ENCODE measurements around the gene EZR.

The EZR gene

DNA sequence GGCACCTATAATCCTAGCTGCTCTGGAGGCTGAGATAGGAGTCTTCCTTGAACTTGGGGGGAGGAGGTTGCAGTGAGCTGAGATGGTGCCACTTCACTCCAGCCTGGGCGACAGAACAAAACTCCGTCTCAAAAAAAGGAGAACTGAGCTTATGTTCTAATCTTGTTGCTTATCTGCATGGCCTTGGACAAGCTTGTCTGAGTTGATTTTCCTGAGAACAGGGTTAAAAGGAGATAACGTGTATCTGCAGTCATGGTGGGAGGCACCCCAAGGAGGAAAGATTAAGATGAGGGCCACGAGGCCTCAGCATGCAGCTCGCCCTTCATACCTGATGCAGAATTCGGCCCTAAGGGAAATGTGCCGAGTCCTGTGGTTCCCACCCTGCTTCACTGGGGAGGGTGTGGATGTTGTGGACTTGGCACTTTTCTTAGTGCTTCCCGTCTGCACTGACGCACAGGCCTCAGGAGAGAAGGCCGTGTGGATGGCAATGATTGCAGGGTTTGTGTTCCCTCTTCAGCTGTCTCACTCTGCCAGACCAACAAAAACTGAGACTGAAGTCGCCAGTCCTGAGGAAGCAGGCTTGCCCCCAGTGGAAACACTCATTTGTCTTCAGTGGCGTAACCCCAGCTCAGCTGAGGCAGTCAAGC is 56.3 kb downstream of the EZR start:
- no CpG with 5 or more reads among the region's 12 CpGs for WGBS, 2 donors (ENCODE audit: extremely low coverage in 2 of 2, insufficient read length in 2 of 2, insufficient replicate concordance in 1 of 2)
- H3K4me1 ChIP-seq (ENCODE audit: control insufficient read depth in 2 of 2, insufficient read depth in 1 of 2, low read depth in 1 of 2, low read length in 2 of 2): peaks cover 4 to 7% of the 10 kb centered on the region in 2 donors
- no peak overlapping the region for H3K9ac ChIP-seq (ENCODE audit: low read depth, low read length, poor library complexity)
- H3K79me1 ChIP-seq (ENCODE audit: low read depth, low read length): no peaks in the 10 kb centered on the region
- no peak overlapping the region for H2BK5ac ChIP-seq (ENCODE audit: low read length)
- no peak overlapping the region for H2BK15ac ChIP-seq (ENCODE audit: low read length)
- no peak overlapping the region for H2AK5ac ChIP-seq (ENCODE audit: low read depth, low read length)
- no peak overlapping the region for H3K23ac ChIP-seq (ENCODE audit: low read depth, low read length, poor library complexity)
- no peak overlapping the region for H3K14ac ChIP-seq (ENCODE audit: low read length)
- no peak overlapping the region for H3K27ac ChIP-seq (replicated peaks; ENCODE audit: low read length)
- H3K4ac ChIP-seq (ENCODE audit: low read length): no peak overlapping the region
- no peak overlapping the region for H4K91ac ChIP-seq (ENCODE audit: low read depth, low read length, poor library complexity)
- H3K4me3 ChIP-seq (ENCODE audit: low read length in 2 of 2): peak overlapping the region in 1 of 2 donors; percentile 50
- H2BK120ac ChIP-seq (ENCODE audit: low read depth, low read length): no peak overlapping the region
- H3K9me3 ChIP-seq (replicated peaks in 1 of 2; ENCODE audit: control insufficient read depth in 2 of 2, insufficient read depth in 1 of 2, low read depth in 1 of 2, low read length in 2 of 2): no peaks in the 10 kb centered on the region
- H3K4me2 ChIP-seq (ENCODE audit: insufficient read depth, low read length, poor library complexity, severe bottlenecking): no peak overlapping the region
- no peak overlapping the region for H4K8ac ChIP-seq (ENCODE audit: low read depth, low read length)
- no peak overlapping the region for H2BK12ac ChIP-seq (ENCODE audit: low read length)
- H3K18ac ChIP-seq (ENCODE audit: low read length): no peak overlapping the region
- peaks cover 23 to 41% of the 10 kb centered on the region in 2 donors for H3K36me3 ChIP-seq (replicated peaks in 1 of 2; ENCODE audit: control insufficient read depth in 2 of 2, insufficient read depth in 2 of 2, low read length in 2 of 2)
- no peaks in the 10 kb centered on the region for H3K27me3 ChIP-seq (ENCODE audit: control insufficient read depth in 3 of 3, insufficient read depth in 3 of 3, low read depth in 1 of 3, low read length in 3 of 3)
- no peak overlapping the region for H2AFZ ChIP-seq (ENCODE audit: low read length)
- DNase-seq (ENCODE audit: low spot score): no peak

GRCh38 chr6:158761746-158762145 is 57.4 kb downstream of the EZR start:
- Histone ChIP-seq H2BK120ac (ENCODE audit: low read depth, low read length) (no peak overlapping the region), H2BK12ac (ENCODE audit: low read length) (no peak overlapping the region)
- WGBS, 2 donors (ENCODE audit: extremely low coverage in 2 of 2, insufficient read length in 2 of 2, insufficient replicate concordance in 1 of 2): no CpG with 5 or more reads among the region's 10 CpGs

DNA sequence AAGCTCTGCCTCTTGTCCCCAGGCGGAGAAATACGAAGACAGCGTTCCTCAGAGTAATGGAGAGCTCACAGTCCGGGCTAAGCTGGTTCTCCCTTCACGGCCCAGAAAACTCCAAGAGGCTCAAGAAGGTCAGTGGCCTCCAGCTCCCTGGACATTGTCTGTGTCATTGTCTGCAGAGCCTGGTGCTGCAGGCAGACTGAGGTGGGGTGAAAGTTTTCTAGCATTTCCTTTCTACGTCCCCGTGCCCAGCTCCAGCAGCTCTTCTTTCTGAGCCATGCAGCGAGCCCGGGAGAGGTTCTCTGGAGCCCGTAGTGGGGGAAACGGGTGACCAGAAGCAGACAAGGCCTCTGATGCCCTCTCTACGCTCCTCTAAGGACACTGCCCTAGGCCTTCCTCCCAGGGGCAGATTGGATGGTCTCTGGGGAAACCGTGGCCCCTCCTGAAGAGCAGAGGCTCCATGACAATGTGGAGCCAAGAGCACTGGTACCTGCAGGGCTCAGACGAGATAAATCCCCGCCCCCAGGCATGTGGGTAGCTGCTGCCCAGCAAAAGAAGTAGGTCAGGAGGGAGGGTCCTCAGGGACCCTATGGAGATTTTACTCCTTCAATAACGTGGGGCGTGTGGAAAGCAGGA is 58.4 kb downstream of the EZR start:
- H3K23ac ChIP-seq (ENCODE audit: low read depth, low read length, poor library complexity): no peak overlapping the region
- H3K9me3 ChIP-seq (replicated peaks in 1 of 2; ENCODE audit: control insufficient read depth in 2 of 2, insufficient read depth in 1 of 2, low read depth in 1 of 2, low read length in 2 of 2): no peaks in the 10 kb centered on the region
- peak overlapping the region; percentile 53 for H2AK5ac ChIP-seq (ENCODE audit: low read depth, low read length)
- H3K4me3 ChIP-seq (ENCODE audit: low read length in 2 of 2): no peak overlapping the region
- peaks cover 7 to 19% of the 10 kb centered on the region in 2 donors for H3K36me3 ChIP-seq (replicated peaks in 1 of 2; ENCODE audit: control insufficient read depth in 2 of 2, insufficient read depth in 2 of 2, low read length in 2 of 2)
- no CpG with 5 or more reads among the region's 17 CpGs for WGBS, 2 donors (ENCODE audit: extremely low coverage in 2 of 2, insufficient read length in 2 of 2, insufficient replicate concordance in 1 of 2)
- no peak overlapping the region for H3K9ac ChIP-seq (ENCODE audit: low read depth, low read length, poor library complexity)
- no peak overlapping the region for H2BK12ac ChIP-seq (ENCODE audit: low read length)
- DNase-seq (ENCODE audit: low spot score): no peak
- H3K27ac ChIP-seq (replicated peaks; ENCODE audit: low read length): no peak overlapping the region
- no peak overlapping the region for H3K4me2 ChIP-seq (ENCODE audit: insufficient read depth, low read length, poor library complexity, severe bottlenecking)
- no peaks in the 10 kb centered on the region for H3K27me3 ChIP-seq (ENCODE audit: control insufficient read depth in 3 of 3, insufficient read depth in 3 of 3, low read depth in 1 of 3, low read length in 3 of 3)
- H4K8ac ChIP-seq (ENCODE audit: low read depth, low read length): no peak overlapping the region
- no peak overlapping the region for H4K91ac ChIP-seq (ENCODE audit: low read depth, low read length, poor library complexity)
- peak overlapping the region; percentile 56 for H3K18ac ChIP-seq (ENCODE audit: low read length)
- H3K4ac ChIP-seq (ENCODE audit: low read length): no peak overlapping the region
- no peak overlapping the region for H2BK120ac ChIP-seq (ENCODE audit: low read depth, low read length)
- H3K4me1 ChIP-seq (ENCODE audit: control insufficient read depth in 2 of 2, insufficient read depth in 1 of 2, low read depth in 1 of 2, low read length in 2 of 2): peaks cover 4 to 10% of the 10 kb centered on the region in 2 donors
- H3K79me1 ChIP-seq (ENCODE audit: low read depth, low read length): peaks cover 1% of the 10 kb centered on the region
- no peak overlapping the region for H2BK15ac ChIP-seq (ENCODE audit: low read length)
- peak overlapping the region; percentile 61 for H2AFZ ChIP-seq (ENCODE audit: low read length)
- H3K14ac ChIP-seq (ENCODE audit: low read length): no peak overlapping the region
- H2BK5ac ChIP-seq (ENCODE audit: low read length): no peak overlapping the region

More at GRCh38 chr6:158761746-158762145, 57.4 kb downstream of the EZR start:
- H3K4me2 ChIP-seq (ENCODE audit: insufficient read depth, low read length, poor library complexity, severe bottlenecking): no peak overlapping the region
- no peaks in the 10 kb centered on the region for H3K27me3 ChIP-seq (ENCODE audit: control insufficient read depth in 3 of 3, insufficient read depth in 3 of 3, low read depth in 1 of 3, low read length in 3 of 3)
- peaks cover 4 to 10% of the 10 kb centered on the region in 2 donors for H3K4me1 ChIP-seq (ENCODE audit: control insufficient read depth in 2 of 2, insufficient read depth in 1 of 2, low read depth in 1 of 2, low read length in 2 of 2)
- H3K9me3 ChIP-seq (replicated peaks in 1 of 2; ENCODE audit: control insufficient read depth in 2 of 2, insufficient read depth in 1 of 2, low read depth in 1 of 2, low read length in 2 of 2): no peaks in the 10 kb centered on the region
- no peak overlapping the region for H2BK5ac ChIP-seq (ENCODE audit: low read length)
- peaks cover 14 to 29% of the 10 kb centered on the region in 2 donors for H3K36me3 ChIP-seq (replicated peaks in 1 of 2; ENCODE audit: control insufficient read depth in 2 of 2, insufficient read depth in 2 of 2, low read length in 2 of 2)
- no peak overlapping the region for H3K4ac ChIP-seq (ENCODE audit: low read length)
- no peak overlapping the region for H3K9ac ChIP-seq (ENCODE audit: low read depth, low read length, poor library complexity)
- no peak for DNase-seq (ENCODE audit: low spot score)
- no peak overlapping the region for H2AFZ ChIP-seq (ENCODE audit: low read length)
- no peak overlapping the region for H3K14ac ChIP-seq (ENCODE audit: low read length)
- H2BK15ac ChIP-seq (ENCODE audit: low read length): no peak overlapping the region
- H4K8ac ChIP-seq (ENCODE audit: low read depth, low read length): no peak overlapping the region
- H3K79me1 ChIP-seq (ENCODE audit: low read depth, low read length): peaks cover 1% of the 10 kb centered on the region
- H3K4me3 ChIP-seq (ENCODE audit: low read length in 2 of 2): no peak overlapping the region
- H3K18ac ChIP-seq (ENCODE audit: low read length): no peak overlapping the region
- no peak overlapping the region for H3K27ac ChIP-seq (replicated peaks; ENCODE audit: low read length)
- no peak overlapping the region for H2AK5ac ChIP-seq (ENCODE audit: low read depth, low read length)
- H3K23ac ChIP-seq (ENCODE audit: low read depth, low read length, poor library complexity): no peak overlapping the region
- H4K91ac ChIP-seq (ENCODE audit: low read depth, low read length, poor library complexity): no peak overlapping the region

DNA sequence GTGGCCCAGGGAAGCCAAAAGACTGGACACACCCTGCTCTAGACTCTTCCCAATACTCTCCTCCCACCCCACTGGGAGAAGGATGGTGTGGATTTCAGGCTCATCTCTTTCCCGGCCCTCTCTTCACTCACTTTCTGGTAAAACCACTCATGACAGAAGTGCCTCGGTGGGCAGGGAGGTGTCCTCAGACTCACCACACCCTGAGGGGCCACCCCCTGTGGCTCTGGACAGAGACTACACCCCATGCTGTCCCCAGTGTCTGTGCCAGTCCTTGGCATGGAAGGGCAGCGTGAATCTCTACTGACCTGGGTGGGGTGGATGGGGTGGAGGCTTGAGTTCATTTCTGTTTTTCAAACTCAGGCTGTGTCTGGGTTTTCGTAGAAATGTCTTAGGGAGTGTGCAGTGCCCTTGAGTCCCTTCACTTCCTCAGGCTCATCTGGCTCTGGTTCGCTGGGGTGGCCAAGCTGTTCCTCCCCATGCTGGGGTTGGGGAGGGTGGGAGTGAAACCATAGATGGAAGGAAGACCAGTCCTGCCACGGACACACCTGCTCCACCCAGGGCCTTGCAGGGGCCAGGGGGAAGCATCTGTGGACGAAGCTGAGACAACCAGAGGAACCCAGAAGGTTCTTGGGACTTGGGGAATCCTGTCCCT is 59.1 kb downstream of the EZR start:
- Histone ChIP-seq H3K36me3 (replicated peaks in 1 of 2; ENCODE audit: control insufficient read depth in 2 of 2, insufficient read depth in 2 of 2, low read length in 2 of 2) (peaks cover 3 to 14% of the 10 kb centered on the region in 2 donors), H3K23ac (ENCODE audit: low read depth, low read length, poor library complexity) (no peak overlapping the region), H3K27me3 (ENCODE audit: control insufficient read depth in 3 of 3, insufficient read depth in 3 of 3, low read depth in 1 of 3, low read length in 3 of 3) (no peaks in the 10 kb centered on the region), H2BK12ac (ENCODE audit: low read length) (no peak overlapping the region), H3K4me2 (ENCODE audit: insufficient read depth, low read length, poor library complexity, severe bottlenecking) (no peak overlapping the region), H2AK5ac (ENCODE audit: low read depth, low read length) (no peak overlapping the region), H2BK120ac (ENCODE audit: low read depth, low read length) (no peak overlapping the region), H3K18ac (ENCODE audit: low read length) (no peak overlapping the region), H4K91ac (ENCODE audit: low read depth, low read length, poor library complexity) (no peak overlapping the region), H2AFZ (ENCODE audit: low read length) (peak overlapping the region; percentile 61), H2BK5ac (ENCODE audit: low read length) (no peak overlapping the region), H3K4me1 (ENCODE audit: control insufficient read depth in 2 of 2, insufficient read depth in 1 of 2, low read depth in 1 of 2, low read length in 2 of 2) (peaks cover 4 to 13% of the 10 kb centered on the region in 2 donors), H3K4ac (ENCODE audit: low read length) (no peak overlapping the region), H3K27ac (replicated peaks; ENCODE audit: low read length) (no peak overlapping the region), H4K8ac (ENCODE audit: low read depth, low read length) (no peak overlapping the region), H3K9me3 (replicated peaks in 1 of 2; ENCODE audit: control insufficient read depth in 2 of 2, insufficient read depth in 1 of 2, low read depth in 1 of 2, low read length in 2 of 2) (no peaks in the 10 kb centered on the region), H3K9ac (ENCODE audit: low read depth, low read length, poor library complexity) (no peak overlapping the region), H3K14ac (ENCODE audit: low read length) (no peak overlapping the region), H2BK15ac (ENCODE audit: low read length) (no peak overlapping the region), H3K79me1 (ENCODE audit: low read depth, low read length) (peaks cover 1% of the 10 kb centered on the region), H3K4me3 (ENCODE audit: low read length in 2 of 2) (no peak overlapping the region)
- DNase-seq (ENCODE audit: low spot score): no peak
- no CpG with 5 or more reads among the region's 7 CpGs for WGBS, 2 donors (ENCODE audit: extremely low coverage in 2 of 2, insufficient read length in 2 of 2, insufficient replicate concordance in 1 of 2)

All from neuronal stem cell (in vitro differentiated cells).